C4-2B (cell line): Measurements from ENCODE around the gene DNAL4.
"Not testable (repeated sequence)": the region's sequence is repeated elsewhere in the genome, so short reads cannot be mapped to it uniquely, and the experiment has no call there.

Source experiments
- H3K27ac ChIP-seq: fragments of 450-650 bp; 2 replicates; pipeline ENCODE4 v1.5.1; 2017
- ZFX ChIP-seq: fragments of 450-650 bp; IDR thresholded peaks from 2 replicates; pipeline ENCODE4 v1.6.1; 2017
- TF ChIP-seq, protein P1 (sequence below): fragments of 450-650 bp; conservative IDR thresholded peaks from 2 replicates; pipeline ENCODE4 v1.5.1; 2017; ENCODE audit warnings: mild to moderate bottlenecking

Gene DNAL4

DNA sequence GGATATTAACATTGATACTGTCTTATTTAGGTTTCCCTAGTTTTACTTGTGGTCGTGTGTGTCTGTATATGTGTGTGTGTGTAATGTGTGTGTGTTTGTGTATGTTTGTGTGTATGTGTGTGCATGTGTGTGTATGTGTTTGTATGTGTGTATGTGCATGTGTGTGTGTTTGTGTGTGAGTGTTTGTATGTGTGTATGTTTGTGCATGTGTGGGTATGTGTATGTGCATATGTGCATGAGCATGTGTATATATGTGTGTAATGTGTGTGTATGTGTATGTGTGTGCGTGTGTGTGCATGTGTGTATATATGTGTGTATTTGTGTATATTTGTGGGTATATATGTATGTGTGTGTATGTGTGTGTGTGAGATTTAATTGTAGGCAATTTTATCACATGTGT, 17.3 kb upstream of the DNAL4 start:
- H3K27ac ChIP-seq: no peak overlapping the region
- no peak for TF ChIP-seq ZFX
- TF ChIP-seq, protein P1, sequence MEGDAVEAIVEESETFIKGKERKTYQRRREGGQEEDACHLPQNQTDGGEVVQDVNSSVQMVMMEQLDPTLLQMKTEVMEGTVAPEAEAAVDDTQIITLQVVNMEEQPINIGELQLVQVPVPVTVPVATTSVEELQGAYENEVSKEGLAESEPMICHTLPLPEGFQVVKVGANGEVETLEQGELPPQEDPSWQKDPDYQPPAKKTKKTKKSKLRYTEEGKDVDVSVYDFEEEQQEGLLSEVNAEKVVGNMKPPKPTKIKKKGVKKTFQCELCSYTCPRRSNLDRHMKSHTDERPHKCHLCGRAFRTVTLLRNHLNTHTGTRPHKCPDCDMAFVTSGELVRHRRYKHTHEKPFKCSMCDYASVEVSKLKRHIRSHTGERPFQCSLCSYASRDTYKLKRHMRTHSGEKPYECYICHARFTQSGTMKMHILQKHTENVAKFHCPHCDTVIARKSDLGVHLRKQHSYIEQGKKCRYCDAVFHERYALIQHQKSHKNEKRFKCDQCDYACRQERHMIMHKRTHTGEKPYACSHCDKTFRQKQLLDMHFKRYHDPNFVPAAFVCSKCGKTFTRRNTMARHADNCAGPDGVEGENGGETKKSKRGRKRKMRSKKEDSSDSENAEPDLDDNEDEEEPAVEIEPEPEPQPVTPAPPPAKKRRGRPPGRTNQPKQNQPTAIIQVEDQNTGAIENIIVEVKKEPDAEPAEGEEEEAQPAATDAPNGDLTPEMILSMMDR: no peak

DNA sequence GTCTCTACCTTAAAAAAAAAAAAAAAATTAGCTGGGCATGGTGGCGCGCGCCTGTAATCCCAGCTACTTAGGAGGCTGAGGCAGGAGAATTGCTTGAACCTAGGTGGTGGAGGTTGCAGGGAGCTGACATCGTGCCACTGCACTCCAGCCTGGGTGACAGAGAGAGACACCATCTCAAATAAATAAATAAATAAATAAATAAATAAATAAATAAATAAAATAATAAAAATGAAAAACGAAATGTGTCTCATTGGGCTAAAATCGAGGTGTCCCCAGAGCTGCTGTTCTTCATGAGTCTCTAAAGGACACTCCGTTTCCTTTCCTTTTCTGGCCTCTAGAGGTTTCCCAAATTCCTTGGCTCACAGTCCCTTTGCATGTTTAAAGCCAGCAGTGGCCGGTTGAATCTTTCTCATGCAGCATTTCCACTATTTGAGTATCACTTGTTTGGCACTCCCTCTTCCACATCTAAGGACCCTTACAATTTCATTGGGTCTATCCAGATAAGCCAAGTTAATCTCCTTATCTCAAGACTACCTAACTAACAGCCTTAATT, 11.2 kb upstream of the DNAL4 start:
- not testable (repeated sequence) for H3K27ac ChIP-seq

DNA sequence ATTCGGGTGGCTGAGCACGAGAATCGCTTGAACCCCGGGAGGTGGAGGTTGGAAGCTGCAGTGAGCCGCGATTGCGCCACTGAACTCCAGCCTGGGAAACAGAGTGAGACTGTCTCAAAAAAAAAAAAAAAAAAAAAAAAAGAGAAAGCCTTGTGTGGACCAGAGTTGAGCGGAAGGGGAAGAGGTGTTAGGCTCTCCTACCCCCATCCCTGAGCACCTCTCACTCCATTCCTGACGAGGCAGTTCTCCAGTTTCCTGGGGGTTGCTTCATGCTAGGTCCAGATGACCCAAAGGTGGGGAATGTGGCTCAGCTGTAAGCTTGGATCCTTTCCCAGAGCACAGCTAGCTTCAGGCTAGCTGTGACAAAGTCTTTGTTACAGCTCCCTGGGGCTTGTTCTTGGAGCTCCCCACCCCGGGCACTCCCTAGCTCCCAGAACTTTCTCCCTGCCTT, 8.8 kb upstream of the DNAL4 start:
- no peak overlapping the region for H3K27ac ChIP-seq
- no peak for TF ChIP-seq ZFX
- TF ChIP-seq, protein P1: no peak

DNA sequence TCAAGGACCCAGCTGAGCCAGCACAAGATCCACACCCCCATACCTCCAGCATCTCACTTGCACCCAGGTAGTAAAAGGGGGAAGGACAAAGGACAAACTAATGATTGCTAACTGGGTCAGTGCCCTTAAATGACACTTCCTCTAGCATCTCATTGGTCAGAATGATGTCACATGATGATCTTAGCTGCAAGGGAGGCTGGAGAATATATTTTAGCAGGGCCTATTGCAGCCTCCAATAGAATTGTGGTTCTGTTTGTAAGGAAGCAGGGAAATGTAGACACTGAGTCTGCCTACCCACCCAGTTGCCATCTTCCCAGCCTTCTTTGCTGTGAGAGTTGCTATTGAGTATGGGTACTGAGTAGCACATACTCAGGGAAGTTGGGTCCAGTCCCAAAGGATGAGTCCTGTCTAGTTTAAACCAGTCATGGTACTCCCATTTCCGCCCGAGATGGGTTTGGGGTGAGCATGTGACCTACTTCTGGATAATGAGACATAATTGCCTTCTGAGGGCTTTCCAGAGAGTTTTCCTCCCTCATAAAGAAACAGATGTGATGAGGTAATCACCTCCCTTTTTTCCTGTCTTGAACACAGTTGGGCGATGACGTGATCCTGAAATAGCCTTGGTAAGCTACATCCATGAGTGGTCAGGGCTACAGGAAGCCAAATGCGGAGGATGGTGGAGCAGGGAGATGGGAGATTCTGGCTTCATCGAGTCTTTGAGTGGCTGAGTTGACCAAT, 5.5 kb upstream of the DNAL4 start:
- H3K27ac ChIP-seq: no peak overlapping the region
- no peak for TF ChIP-seq ZFX
- TF ChIP-seq, protein P1: no peak

DNA sequence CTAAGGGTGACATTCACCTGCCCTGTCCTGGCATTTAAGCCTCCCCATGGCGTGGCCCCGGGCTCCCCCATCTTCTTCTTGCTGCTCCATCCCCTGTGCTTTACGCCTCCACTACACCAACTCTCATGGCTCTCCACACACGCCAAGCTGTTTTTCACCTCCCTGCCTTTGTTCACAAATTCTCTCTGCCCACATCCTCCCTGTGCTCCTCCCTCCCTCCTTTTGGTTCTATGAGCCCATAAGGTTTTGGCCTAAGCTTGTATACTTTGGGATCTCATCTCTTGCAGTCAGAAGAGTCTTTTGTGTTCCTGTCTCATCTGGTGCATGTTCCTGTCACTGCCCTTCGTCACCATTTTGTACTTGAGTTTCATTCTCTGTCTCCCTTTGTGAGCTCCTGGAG, 4.6 kb upstream of the DNAL4 start:
- TF ChIP-seq ZFX: no peak
- TF ChIP-seq, protein P1: no peak
- no peak overlapping the region for H3K27ac ChIP-seq

DNA sequence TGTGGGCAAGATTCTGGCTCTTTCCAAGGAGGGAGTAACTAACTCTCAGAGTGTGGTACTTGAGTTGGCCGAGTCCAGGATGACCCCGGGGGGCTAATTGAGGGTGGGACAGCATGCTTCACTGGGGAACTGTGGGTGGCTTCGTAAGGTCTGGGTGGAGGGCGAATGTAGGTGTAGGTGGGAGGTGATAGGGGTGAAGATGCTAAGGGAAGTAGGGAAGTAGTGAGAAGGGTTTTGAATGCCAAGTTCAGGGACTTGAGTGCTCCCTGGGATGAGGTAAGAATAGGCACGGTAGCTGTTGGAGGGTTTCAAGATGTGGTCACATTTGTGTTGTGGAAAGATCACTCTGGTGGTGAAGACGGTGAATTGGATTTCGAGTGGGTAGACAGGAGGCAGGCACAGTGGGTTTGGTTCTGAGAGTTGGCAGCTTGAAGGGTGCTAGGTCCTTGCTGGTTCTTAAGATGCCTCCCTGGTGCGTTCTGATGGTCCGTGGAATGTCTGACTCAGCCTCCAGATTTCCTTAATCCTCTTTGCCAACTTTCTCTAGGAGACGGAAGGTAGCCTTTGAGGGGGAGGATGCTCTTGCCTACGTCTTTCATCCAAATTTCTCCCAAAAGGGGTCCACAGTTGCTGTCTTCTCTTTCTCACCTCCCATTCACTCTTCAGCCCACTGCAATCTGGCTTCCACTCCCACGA, 2.5 kb upstream of the DNAL4 start:
- TF ChIP-seq ZFX: no peak
- TF ChIP-seq, protein P1: no peak
- H3K27ac ChIP-seq: no peak overlapping the region

DNA sequence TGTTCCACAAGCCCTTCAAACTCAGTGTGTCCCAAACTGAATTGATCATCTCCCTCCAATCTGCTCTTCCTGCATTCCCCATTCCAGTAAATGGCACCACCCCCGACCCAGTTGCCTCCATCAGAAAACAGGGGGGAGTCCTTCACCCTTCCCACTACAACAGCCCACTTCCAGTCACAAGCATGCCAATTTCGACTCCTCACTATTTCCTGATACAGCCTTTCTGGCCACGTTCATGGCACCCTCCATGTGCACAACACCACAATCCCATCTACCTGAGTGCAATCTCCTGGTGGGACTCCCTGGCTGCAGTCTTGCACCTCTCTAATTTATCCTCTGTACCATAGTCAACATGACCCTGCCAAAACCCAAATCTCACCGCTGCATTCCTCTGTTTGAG, 1.6 kb upstream of the DNAL4 start:
- H3K27ac ChIP-seq: no peak overlapping the region
- no peak for TF ChIP-seq ZFX
- TF ChIP-seq, protein P1: no peak
